Measurements from ENCODE around the gene CMPK2. TPM values are rescaled to one million over a fixed set of nuclear protein-coding genes. Genes with fewer than 3 reads are reported as not detected.

Gene CMPK2
- total RNA-seq, 1 experiment from 2014 or later, result 0.80 TPM

DNA sequence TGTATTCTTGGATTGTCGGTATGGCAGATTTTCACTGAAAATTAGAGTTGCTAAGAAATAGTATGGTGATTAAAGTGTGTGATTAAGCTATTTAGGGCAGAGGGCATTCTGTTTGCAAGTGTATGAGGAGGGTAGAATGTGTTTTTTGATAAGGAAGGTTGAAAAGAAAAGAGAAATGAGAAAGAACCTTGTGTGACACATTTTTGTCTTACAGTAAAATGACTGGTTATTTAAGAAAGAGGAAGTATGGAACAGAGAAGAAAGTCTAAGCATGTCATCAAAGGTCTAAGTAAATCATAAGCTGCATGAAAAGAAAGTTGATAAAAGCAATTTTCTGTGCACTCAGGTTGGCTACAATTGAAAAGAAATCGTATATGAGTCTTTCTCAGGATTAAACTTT is 6.7 kb upstream of the CMPK2 start:
- H3K27me3 ChIP-seq (ENCODE audit: control insufficient read depth, insufficient read depth, low read length), result peaks cover 23% of the 10 kb centered on the region
- ChIA-PET CTCF (no interaction called here), POLR2A (no interaction called here)
- in situ Hi-C loops (cut with HindIII; ENCODE audit: low pct_unique_long_range_greater_than_20kb, low sequenced_read_pairs) (no loop called here), intact Hi-C loops (cut with micrococcal nuclease; ENCODE audit: unreplicated experiment) (no loop called here)
- no peaks in the 10 kb centered on the region for H3K36me3 ChIP-seq (ENCODE audit: control insufficient read depth, insufficient read depth, low read length)
- ATAC-seq (no peak), DNase-seq (ENCODE audit: low read depth, low spot score) (no peak)
- H3K27ac ChIP-seq (ENCODE audit: low read length), result no peak overlapping the region
- H3K9me3 ChIP-seq (ENCODE audit: control insufficient read depth, insufficient read depth, low read depth, low read length), result no peaks in the 10 kb centered on the region
- no peak for TF ChIP-seq TCF7L2 (IDR thresholded peaks at IDR 0.05; ENCODE audit: low read depth, low read length)
- TF ChIP-seq POLR2AphosphoS5 (IDR thresholded peaks at IDR 0.05; ENCODE audit: low read depth, low read length), result no peak
- TF ChIP-seq, protein P1, sequence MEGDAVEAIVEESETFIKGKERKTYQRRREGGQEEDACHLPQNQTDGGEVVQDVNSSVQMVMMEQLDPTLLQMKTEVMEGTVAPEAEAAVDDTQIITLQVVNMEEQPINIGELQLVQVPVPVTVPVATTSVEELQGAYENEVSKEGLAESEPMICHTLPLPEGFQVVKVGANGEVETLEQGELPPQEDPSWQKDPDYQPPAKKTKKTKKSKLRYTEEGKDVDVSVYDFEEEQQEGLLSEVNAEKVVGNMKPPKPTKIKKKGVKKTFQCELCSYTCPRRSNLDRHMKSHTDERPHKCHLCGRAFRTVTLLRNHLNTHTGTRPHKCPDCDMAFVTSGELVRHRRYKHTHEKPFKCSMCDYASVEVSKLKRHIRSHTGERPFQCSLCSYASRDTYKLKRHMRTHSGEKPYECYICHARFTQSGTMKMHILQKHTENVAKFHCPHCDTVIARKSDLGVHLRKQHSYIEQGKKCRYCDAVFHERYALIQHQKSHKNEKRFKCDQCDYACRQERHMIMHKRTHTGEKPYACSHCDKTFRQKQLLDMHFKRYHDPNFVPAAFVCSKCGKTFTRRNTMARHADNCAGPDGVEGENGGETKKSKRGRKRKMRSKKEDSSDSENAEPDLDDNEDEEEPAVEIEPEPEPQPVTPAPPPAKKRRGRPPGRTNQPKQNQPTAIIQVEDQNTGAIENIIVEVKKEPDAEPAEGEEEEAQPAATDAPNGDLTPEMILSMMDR (IDR thresholded peaks at IDR 0.05), result no peak
- no peak for TF ChIP-seq SIN3A (IDR thresholded peaks at IDR 0.05; ENCODE audit: borderline replicate concordance, insufficient read depth, low read depth, low read length)
- TF ChIP-seq, protein P2, sequence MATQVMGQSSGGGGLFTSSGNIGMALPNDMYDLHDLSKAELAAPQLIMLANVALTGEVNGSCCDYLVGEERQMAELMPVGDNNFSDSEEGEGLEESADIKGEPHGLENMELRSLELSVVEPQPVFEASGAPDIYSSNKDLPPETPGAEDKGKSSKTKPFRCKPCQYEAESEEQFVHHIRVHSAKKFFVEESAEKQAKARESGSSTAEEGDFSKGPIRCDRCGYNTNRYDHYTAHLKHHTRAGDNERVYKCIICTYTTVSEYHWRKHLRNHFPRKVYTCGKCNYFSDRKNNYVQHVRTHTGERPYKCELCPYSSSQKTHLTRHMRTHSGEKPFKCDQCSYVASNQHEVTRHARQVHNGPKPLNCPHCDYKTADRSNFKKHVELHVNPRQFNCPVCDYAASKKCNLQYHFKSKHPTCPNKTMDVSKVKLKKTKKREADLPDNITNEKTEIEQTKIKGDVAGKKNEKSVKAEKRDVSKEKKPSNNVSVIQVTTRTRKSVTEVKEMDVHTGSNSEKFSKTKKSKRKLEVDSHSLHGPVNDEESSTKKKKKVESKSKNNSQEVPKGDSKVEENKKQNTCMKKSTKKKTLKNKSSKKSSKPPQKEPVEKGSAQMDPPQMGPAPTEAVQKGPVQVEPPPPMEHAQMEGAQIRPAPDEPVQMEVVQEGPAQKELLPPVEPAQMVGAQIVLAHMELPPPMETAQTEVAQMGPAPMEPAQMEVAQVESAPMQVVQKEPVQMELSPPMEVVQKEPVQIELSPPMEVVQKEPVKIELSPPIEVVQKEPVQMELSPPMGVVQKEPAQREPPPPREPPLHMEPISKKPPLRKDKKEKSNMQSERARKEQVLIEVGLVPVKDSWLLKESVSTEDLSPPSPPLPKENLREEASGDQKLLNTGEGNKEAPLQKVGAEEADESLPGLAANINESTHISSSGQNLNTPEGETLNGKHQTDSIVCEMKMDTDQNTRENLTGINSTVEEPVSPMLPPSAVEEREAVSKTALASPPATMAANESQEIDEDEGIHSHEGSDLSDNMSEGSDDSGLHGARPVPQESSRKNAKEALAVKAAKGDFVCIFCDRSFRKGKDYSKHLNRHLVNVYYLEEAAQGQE (IDR thresholded peaks at IDR 0.05; ENCODE audit: insufficient read depth in 1 of 2, low read depth in 2 of 2, low read length in 1 of 2), result no peak
- no peaks in the 10 kb centered on the region for H3K4me1 ChIP-seq (ENCODE audit: control insufficient read depth, insufficient read depth, low read length)
- H3K4me3 ChIP-seq (ENCODE audit: low read depth in 2 of 2, low read length in 2 of 2), result no peak overlapping the region
- BruUV-seq (replicated peaks), result no TSS peak

DNA sequence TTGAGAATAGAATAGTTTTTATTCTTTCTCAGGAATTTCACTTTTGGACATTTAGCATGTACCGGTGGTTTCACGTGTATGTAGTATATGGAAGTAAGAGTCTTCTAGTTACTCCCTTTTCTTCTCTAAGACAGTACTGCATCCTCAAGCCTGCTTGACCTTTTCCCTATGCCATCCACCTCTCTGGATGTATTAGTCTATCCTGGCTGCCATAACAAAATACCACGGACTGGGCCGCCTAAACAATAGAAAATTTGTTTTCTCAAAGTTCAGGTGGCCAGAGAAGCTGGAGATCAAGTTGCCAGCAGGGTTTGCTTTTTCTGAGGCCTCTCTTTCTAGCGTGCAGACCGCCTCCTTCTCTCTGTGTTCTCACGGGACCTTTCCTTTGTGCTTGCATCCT is 1.3 kb upstream of the CMPK2 start:
- H3K9me3 ChIP-seq (ENCODE audit: control insufficient read depth, insufficient read depth, low read depth, low read length), result no peaks in the 10 kb centered on the region
- H3K27ac ChIP-seq (ENCODE audit: low read length), result no peak overlapping the region
- peaks cover 3% of the 10 kb centered on the region; the same call in 1 of the 2 replicates for H3K4me1 ChIP-seq (ENCODE audit: control insufficient read depth, insufficient read depth, low read length)
- H3K4me3 ChIP-seq (ENCODE audit: low read depth in 2 of 2, low read length in 2 of 2), result no peak overlapping the region
- H3K27me3 ChIP-seq (ENCODE audit: control insufficient read depth, insufficient read depth, low read length), result peaks cover 29% of the 10 kb centered on the region
- intact Hi-C loops (cut with micrococcal nuclease; ENCODE audit: unreplicated experiment) (no loop called here), in situ Hi-C loops (cut with HindIII; ENCODE audit: low pct_unique_long_range_greater_than_20kb, low sequenced_read_pairs) (no loop called here)
- DNase-seq (ENCODE audit: low read depth, low spot score), result no peak
- BruUV-seq (replicated peaks), result no TSS peak
- no peaks in the 10 kb centered on the region for H3K36me3 ChIP-seq (ENCODE audit: control insufficient read depth, insufficient read depth, low read length)
- TF ChIP-seq POLR2AphosphoS5 (IDR thresholded peaks at IDR 0.05; ENCODE audit: low read depth, low read length) (no peak), SIN3A (IDR thresholded peaks at IDR 0.05; ENCODE audit: borderline replicate concordance, insufficient read depth, low read depth, low read length) (no peak), TCF7L2 (IDR thresholded peaks at IDR 0.05; ENCODE audit: low read depth, low read length) (no peak)
- TF ChIP-seq, protein P1 (IDR thresholded peaks at IDR 0.05), result no peak
- TF ChIP-seq, protein P2 (IDR thresholded peaks at IDR 0.05; ENCODE audit: insufficient read depth in 1 of 2, low read depth in 2 of 2, low read length in 1 of 2), result no peak
- CTCF ChIA-PET, result no interaction called here
- POLR2A ChIA-PET, result no interaction called here
- no peak for ATAC-seq

Data from Panc1 (cell line).